ENCODE data around the gene GABBR1. TPM values are rescaled to one million over a fixed set of nuclear protein-coding genes. Genes with fewer than 3 reads are reported as not detected.

The GABBR1 gene
- polyA plus RNA-seq, 1 of the 3 experiments (the other 2 are of a cell fraction) = 26.8 TPM

GRCh38 chr6:29576056-29576455 is 56.9 kb downstream of the GABBR1 start:
- CTCF ChIA-PET = no interaction called here
- TF ChIP-seq, protein P1, sequence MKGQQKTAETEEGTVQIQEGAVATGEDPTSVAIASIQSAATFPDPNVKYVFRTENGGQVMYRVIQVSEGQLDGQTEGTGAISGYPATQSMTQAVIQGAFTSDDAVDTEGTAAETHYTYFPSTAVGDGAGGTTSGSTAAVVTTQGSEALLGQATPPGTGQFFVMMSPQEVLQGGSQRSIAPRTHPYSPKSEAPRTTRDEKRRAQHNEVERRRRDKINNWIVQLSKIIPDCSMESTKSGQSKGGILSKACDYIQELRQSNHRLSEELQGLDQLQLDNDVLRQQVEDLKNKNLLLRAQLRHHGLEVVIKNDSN (IDR thresholded peaks at IDR 0.05; ENCODE audit: borderline replicate concordance, low read depth) = no peak
- TF ChIP-seq RAD21 (IDR thresholded peaks at IDR 0.05; ENCODE audit: low read length) (no peak), TCF12 (IDR thresholded peaks at IDR 0.05) (no peak), CHD2 (IDR thresholded peaks at IDR 0.05; ENCODE audit: low read length, partially characterized antibody) (no peak), YY1 (IDR thresholded peaks at IDR 0.05; ENCODE audit: low read depth) (no peak)
- no peaks in the 10 kb centered on the region for H3F3A ChIP-seq (replicated peaks; ENCODE audit: insufficient read depth)
- no peaks in the 10 kb centered on the region for H4K20me1 ChIP-seq (ENCODE audit: insufficient read depth)
- H3K4me2 ChIP-seq = no peak overlapping the region
- H3K9me3 ChIP-seq = no peaks in the 10 kb centered on the region
- POLR2A ChIA-PET = no interaction called here
- H3K79me2 ChIP-seq (ENCODE audit: insufficient read depth) = no peaks in the 10 kb centered on the region
- no peak overlapping the region for H3K4me3 ChIP-seq (ENCODE audit: low read depth in 2 of 2, low read length in 1 of 2)
- H3K4me1 ChIP-seq (ENCODE audit: control insufficient read depth in 1 of 2, insufficient read depth in 2 of 2, low read depth in 1 of 2, low read length in 1 of 2) = no peaks in the 10 kb centered on the region
- no peak overlapping the region for H2AFZ ChIP-seq (ENCODE audit: low read depth)
- no peak overlapping the region for H3K9ac ChIP-seq
- DNase-seq = no peak
- no peaks in the 10 kb centered on the region for H3K36me3 ChIP-seq (replicated peaks in 1 of 2; ENCODE audit: control insufficient read depth in 1 of 2, insufficient read depth in 2 of 2, low read length in 1 of 2)
- no peaks in the 10 kb centered on the region for H3K9me2 ChIP-seq
- no peak overlapping the region for H3K27ac ChIP-seq (ENCODE audit: low read depth in 2 of 2, low read length in 1 of 2)
- peaks cover 20% of the 10 kb centered on the region; the same call in 1 of the 2 replicates for H3K27me3 ChIP-seq (ENCODE audit: insufficient read depth)

- no peak for DNase-seq
- Histone ChIP-seq H3K9me2 (no peaks in the 10 kb centered on the region), H3K4me3 (ENCODE audit: low read depth in 2 of 2, low read length in 1 of 2) (no peak overlapping the region), H3K4me2 (no peak overlapping the region), H3K4me1 (ENCODE audit: control insufficient read depth in 1 of 2, insufficient read depth in 2 of 2, low read depth in 1 of 2, low read length in 1 of 2) (no peaks in the 10 kb centered on the region), H3K9me3 (no peaks in the 10 kb centered on the region), H2AFZ (ENCODE audit: low read depth) (no peak overlapping the region), H4K20me1 (ENCODE audit: insufficient read depth) (no peaks in the 10 kb centered on the region), H3K9ac (no peak overlapping the region), H3K36me3 (replicated peaks in 1 of 2; ENCODE audit: control insufficient read depth in 1 of 2, insufficient read depth in 2 of 2, low read length in 1 of 2) (no peaks in the 10 kb centered on the region), H3K27ac (ENCODE audit: low read depth in 2 of 2, low read length in 1 of 2) (no peak overlapping the region), H3F3A (replicated peaks; ENCODE audit: insufficient read depth) (no peaks in the 10 kb centered on the region), H3K27me3 (ENCODE audit: insufficient read depth) (peaks cover 39% of the 10 kb centered on the region; the same call in 1 of the 2 replicates), H3K79me2 (ENCODE audit: insufficient read depth) (no peaks in the 10 kb centered on the region)
- under 1% methylated on average over 5 of the region's 5 CpGs for WGBS (ENCODE audit: low lambda C conversion rate)
- CTCF ChIA-PET = no interaction called here
- POLR2A ChIA-PET = no interaction called here
- TF ChIP-seq JUND (IDR thresholded peaks at IDR 0.05) = no peak
- TF ChIP-seq SIN3A (IDR thresholded peaks at IDR 0.05; ENCODE audit: borderline replicate concordance, low read depth, low read length) = no peak
- TF ChIP-seq, protein P2, sequence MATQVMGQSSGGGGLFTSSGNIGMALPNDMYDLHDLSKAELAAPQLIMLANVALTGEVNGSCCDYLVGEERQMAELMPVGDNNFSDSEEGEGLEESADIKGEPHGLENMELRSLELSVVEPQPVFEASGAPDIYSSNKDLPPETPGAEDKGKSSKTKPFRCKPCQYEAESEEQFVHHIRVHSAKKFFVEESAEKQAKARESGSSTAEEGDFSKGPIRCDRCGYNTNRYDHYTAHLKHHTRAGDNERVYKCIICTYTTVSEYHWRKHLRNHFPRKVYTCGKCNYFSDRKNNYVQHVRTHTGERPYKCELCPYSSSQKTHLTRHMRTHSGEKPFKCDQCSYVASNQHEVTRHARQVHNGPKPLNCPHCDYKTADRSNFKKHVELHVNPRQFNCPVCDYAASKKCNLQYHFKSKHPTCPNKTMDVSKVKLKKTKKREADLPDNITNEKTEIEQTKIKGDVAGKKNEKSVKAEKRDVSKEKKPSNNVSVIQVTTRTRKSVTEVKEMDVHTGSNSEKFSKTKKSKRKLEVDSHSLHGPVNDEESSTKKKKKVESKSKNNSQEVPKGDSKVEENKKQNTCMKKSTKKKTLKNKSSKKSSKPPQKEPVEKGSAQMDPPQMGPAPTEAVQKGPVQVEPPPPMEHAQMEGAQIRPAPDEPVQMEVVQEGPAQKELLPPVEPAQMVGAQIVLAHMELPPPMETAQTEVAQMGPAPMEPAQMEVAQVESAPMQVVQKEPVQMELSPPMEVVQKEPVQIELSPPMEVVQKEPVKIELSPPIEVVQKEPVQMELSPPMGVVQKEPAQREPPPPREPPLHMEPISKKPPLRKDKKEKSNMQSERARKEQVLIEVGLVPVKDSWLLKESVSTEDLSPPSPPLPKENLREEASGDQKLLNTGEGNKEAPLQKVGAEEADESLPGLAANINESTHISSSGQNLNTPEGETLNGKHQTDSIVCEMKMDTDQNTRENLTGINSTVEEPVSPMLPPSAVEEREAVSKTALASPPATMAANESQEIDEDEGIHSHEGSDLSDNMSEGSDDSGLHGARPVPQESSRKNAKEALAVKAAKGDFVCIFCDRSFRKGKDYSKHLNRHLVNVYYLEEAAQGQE (IDR thresholded peaks at IDR 0.05; ENCODE audit: low read depth, low read length) = no peak
- no peak for TF ChIP-seq FOXM1 (IDR thresholded peaks at IDR 0.05; ENCODE audit: low read depth)
- TF ChIP-seq YY1 (IDR thresholded peaks at IDR 0.05; ENCODE audit: low read depth) = no peak
- TF ChIP-seq TEAD4 (IDR thresholded peaks at IDR 0.05; ENCODE audit: borderline replicate concordance, insufficient read depth) = no peak
- TF ChIP-seq, protein P3, sequence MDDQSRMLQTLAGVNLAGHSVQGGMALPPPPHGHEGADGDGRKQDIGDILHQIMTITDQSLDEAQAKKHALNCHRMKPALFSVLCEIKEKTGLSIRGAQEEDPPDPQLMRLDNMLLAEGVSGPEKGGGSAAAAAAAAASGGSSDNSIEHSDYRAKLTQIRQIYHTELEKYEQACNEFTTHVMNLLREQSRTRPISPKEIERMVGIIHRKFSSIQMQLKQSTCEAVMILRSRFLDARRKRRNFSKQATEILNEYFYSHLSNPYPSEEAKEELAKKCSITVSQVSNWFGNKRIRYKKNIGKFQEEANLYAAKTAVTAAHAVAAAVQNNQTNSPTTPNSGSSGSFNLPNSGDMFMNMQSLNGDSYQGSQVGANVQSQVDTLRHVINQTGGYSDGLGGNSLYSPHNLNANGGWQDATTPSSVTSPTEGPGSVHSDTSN (IDR thresholded peaks at IDR 0.05) = no peak
- no peak for TF ChIP-seq NFIC (IDR thresholded peaks at IDR 0.05; ENCODE audit: borderline replicate concordance)
- TF ChIP-seq RCOR1 (IDR thresholded peaks at IDR 0.05; ENCODE audit: low read length) = no peak
- TF ChIP-seq GABPA (IDR thresholded peaks at IDR 0.05; ENCODE audit: low read depth) = no peak
- TF ChIP-seq NRF1 (IDR thresholded peaks at IDR 0.05; ENCODE audit: low read depth, low read length) = no peak
- TF ChIP-seq, protein P1 (IDR thresholded peaks at IDR 0.05; ENCODE audit: borderline replicate concordance, low read depth) = no peak
Measured at GRCh38 chr6:29567991-29568390, 65.0 kb downstream of the GABBR1 start.
